Gastroesophageal sphincter (tissue), 4 donors: ENCODE measurements around the gene SUGCT. TPM values are rescaled to one million over a fixed set of nuclear protein-coding genes. Genes with fewer than 3 reads are reported as not detected.
"Not testable (repeated sequence)": the region's sequence is repeated elsewhere in the genome, so short reads cannot be mapped to it uniquely, and the experiment has no call there.

Source experiments
- ATAC-seq: fragments of 150-250 bp; one replicate; pipeline ENCODE4 v1.9.1; 2016; ENCODE audit warnings: mild to moderate bottlenecking, moderate library complexity
- H3K27ac ChIP-seq, 4 donors: fragments of 200-600 bp; sonication (generic) in 3 of 4; 1 replicate in 3 of 4; 2 replicates in 1 of 4; pipeline ENCODE4 v1.5.1; 2016 to 2019
- H3K27me3 ChIP-seq: fragments of 200-600 bp; sonication (generic); one replicate; pipeline ENCODE4 v1.5.1; 2019
- H3K36me3 ChIP-seq, 2 donors: fragments of 200-600 bp; sonication (generic); one replicate each; pipeline ENCODE4 v1.5.1; 2019; ENCODE audit warnings: control low read depth in 1 of 2
- H3K4me1 ChIP-seq, 3 donors: fragments of 200-600 bp; sonication (generic); 1 replicate in 2 of 3; 2 replicates in 1 of 3; pipeline ENCODE4 v1.5.1; 2016 to 2019; ENCODE audit warnings: control low read depth in 2 of 3
- H3K4me3 ChIP-seq, 2 donors: fragments of 200-600 bp; sonication (generic); one replicate each; pipeline ENCODE4 v1.5.1; 2019; ENCODE audit warnings: mild to moderate bottlenecking in 1 of 2, moderate library complexity in 1 of 2
- H3K9me3 ChIP-seq, 3 donors: fragments of 200-600 bp; sonication (generic); one replicate each; pipeline ENCODE4 v1.5.1; 2017 to 2019; ENCODE audit warnings: control low read depth in 2 of 3
- CTCF ChIP-seq, 4 experiments: fragments of 200-600 bp in 2 of 4; fragments of 450-650 bp in 2 of 4; sonication (generic) in 1 of 4; IDR thresholded peaks; one replicate each; pipeline ENCODE4 v1.5.1; 2017 to 2019; ENCODE audit warnings: antibody characterized with exemption in 4 of 4, mild to moderate bottlenecking in 2 of 4, moderate library complexity in 2 of 4
- EP300 ChIP-seq: sonication (generic); formaldehyde crosslinking; IDR thresholded peaks from one replicate; pipeline ENCODE4 v1.6.1; 2017; ENCODE audit warnings: antibody characterized with exemption, mild to moderate bottlenecking
- POLR2A ChIP-seq, 2 donors: fragments of 450-650 bp; IDR thresholded peaks; one replicate each; pipeline ENCODE4 v1.6.1; 2017; ENCODE audit warnings: antibody characterized with exemption in 2 of 2, mild to moderate bottlenecking in 2 of 2, moderate library complexity in 1 of 2
- POLR2AphosphoS5 ChIP-seq: sonication (generic); formaldehyde crosslinking; IDR thresholded peaks from one replicate; pipeline ENCODE4 v1.6.1; 2017; ENCODE audit warnings: antibody characterized with exemption
- WGBS, 2 donors: methylation state at CpG; one replicate each; pipeline ENCODE4 v1.1.5; 2018; ENCODE audit warnings: low coverage in 1 of 2; 5-methylcytosine and 5-hydroxymethylcytosine counted together
- total RNA-seq, 4 donors: library from RNA; depleted of rRNA; stranded (reverse); fragments of >200 nt; gene quantifications; one replicate each; pipeline ENCODE4 v1.1.0, GENCODE V29; 2016

SUGCT gene
- total RNA-seq, 4 donors from 2014 or later, result 1.2 to 17.3 (median 10.8) TPM

GRCh38 chr7:40102897-40103296, 31.9 kb upstream of the SUGCT start:
- Histone ChIP-seq H3K27me3 (no peaks in the 10 kb centered on the region), H3K4me1 (peaks cover 0 to 16% (median 3%) of the 10 kb centered on the region in 3 donors), H3K27ac (no peak overlapping the region), H3K9me3 (no peaks in the 10 kb centered on the region), H3K4me3 (no peak overlapping the region), H3K36me3 (no peaks in the 10 kb centered on the region)
- ATAC-seq, result no peak
- no peak for TF ChIP-seq EP300
- no peak for TF ChIP-seq CTCF (IDR thresholded peaks at IDR 0.05)
- TF ChIP-seq POLR2A (IDR thresholded peaks at IDR 0.05), result no peak
- no peak for TF ChIP-seq POLR2AphosphoS5
- WGBS, 2 donors, result 89 to 90% methylated on average over 2 of the region's 2 CpGs

GRCh38 chr7:40105879-40106473, 28.8 kb upstream of the SUGCT start:
- H3K36me3 ChIP-seq, result no peaks in the 10 kb centered on the region
- no peaks in the 10 kb centered on the region for H3K27me3 ChIP-seq
- 50 to 78% methylated on average over 2 to 4 of the region's 4 CpGs for WGBS, 2 donors
- TF ChIP-seq POLR2A (IDR thresholded peaks at IDR 0.05) (no peak), CTCF (IDR thresholded peaks at IDR 0.05) (no peak), POLR2AphosphoS5 (no peak), EP300 (no peak)
- no peak overlapping the region for H3K27ac ChIP-seq
- no peaks in the 10 kb centered on the region for H3K4me1 ChIP-seq
- ATAC-seq, result no peak
- H3K9me3 ChIP-seq, result no peaks in the 10 kb centered on the region
- H3K4me3 ChIP-seq, result no peak overlapping the region

GRCh38 chr7:40115936-40116335, 18.9 kb upstream of the SUGCT start:
- TF ChIP-seq POLR2A (IDR thresholded peaks at IDR 0.05), result no peak
- TF ChIP-seq CTCF (IDR thresholded peaks at IDR 0.05), result no peak
- Histone ChIP-seq H3K27me3 (no peaks in the 10 kb centered on the region), H3K27ac (no peak overlapping the region), H3K36me3 (no peaks in the 10 kb centered on the region), H3K9me3 (no peaks in the 10 kb centered on the region), H3K4me1 (no peaks in the 10 kb centered on the region), H3K4me3 (no peak overlapping the region)
- no peak for ATAC-seq
- WGBS, 2 donors, result 97% methylated on average over 2 of the region's 2 CpGs

GRCh38 chr7:40117199-40117598, 17.6 kb upstream of the SUGCT start:
- H3K27me3 ChIP-seq, H3K4me1 ChIP-seq, H3K4me3 ChIP-seq, ATAC-seq, H3K27ac ChIP-seq, H3K36me3 ChIP-seq, H3K9me3 ChIP-seq: not testable (repeated sequence)
- WGBS, 2 donors, result 85 to 93% methylated on average over 4 to 9 of the region's 9 CpGs

- ATAC-seq, H3K27me3 ChIP-seq, H3K4me1 ChIP-seq, H3K36me3 ChIP-seq, H3K4me3 ChIP-seq, H3K27ac ChIP-seq, H3K9me3 ChIP-seq: not testable (repeated sequence)
- WGBS, 2 donors, result 70 to 80% methylated on average over 7 of the region's 7 CpGs
Observed at GRCh38 chr7:40118201-40118600, 16.6 kb upstream of the SUGCT start.

DNA sequence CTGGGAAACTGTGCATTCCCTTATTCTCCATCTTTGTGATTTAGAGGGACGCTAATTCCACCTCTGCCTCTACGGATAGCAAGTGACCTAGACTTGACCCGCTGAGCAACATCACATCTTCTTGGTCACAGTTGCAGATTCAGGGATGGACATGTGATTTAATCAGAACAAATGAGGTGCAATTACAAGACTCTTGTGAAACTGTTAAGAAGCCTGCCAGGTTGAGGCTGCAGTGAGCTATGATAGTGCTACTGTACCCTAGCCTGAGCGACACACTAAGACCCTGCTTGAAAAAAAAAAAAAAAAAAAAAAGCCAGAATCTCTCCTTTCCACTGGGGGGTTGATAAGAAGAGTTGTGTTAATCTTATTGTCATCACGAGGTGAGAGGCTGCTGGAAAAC, 14.8 kb upstream of the SUGCT start:
- no peak for ATAC-seq
- H3K4me3 ChIP-seq, result no peak overlapping the region
- H3K4me1 ChIP-seq, result no peaks in the 10 kb centered on the region
- TF ChIP-seq EP300 (no peak), CTCF (IDR thresholded peaks at IDR 0.05) (no peak), POLR2A (IDR thresholded peaks at IDR 0.05) (no peak), POLR2AphosphoS5 (no peak)
- H3K9me3 ChIP-seq, result no peaks in the 10 kb centered on the region
- WGBS, 2 donors, result 56 to 65% methylated on average over 1 to 4 of the region's 5 CpGs
- no peak overlapping the region for H3K27ac ChIP-seq
- no peaks in the 10 kb centered on the region for H3K27me3 ChIP-seq
- H3K36me3 ChIP-seq, result no peaks in the 10 kb centered on the region

- H3K27ac ChIP-seq, H3K36me3 ChIP-seq, H3K4me3 ChIP-seq, H3K27me3 ChIP-seq, ATAC-seq, H3K4me1 ChIP-seq, H3K9me3 ChIP-seq: not testable (repeated sequence)
- 91 to 95% methylated on average over 10 to 13 of the region's 14 CpGs for WGBS, 2 donors
Observed at GRCh38 chr7:40122100-40122939, 12.5 kb upstream of the SUGCT start.
